Measurements from ENCODE around the gene HOXC9. TPM values are rescaled to one million over a fixed set of nuclear protein-coding genes. Genes with fewer than 3 reads are reported as not detected.

HOXC9 gene
- total RNA-seq, 2 donors from 2014 or later = not detected

GRCh38 chr12:54042970-54043853, 43.3 kb downstream of the HOXC9 start:
- DNase-seq (no peak), ATAC-seq (no peak)
- intact Hi-C loops (cut with DNase I) = no loop called here

DNA sequence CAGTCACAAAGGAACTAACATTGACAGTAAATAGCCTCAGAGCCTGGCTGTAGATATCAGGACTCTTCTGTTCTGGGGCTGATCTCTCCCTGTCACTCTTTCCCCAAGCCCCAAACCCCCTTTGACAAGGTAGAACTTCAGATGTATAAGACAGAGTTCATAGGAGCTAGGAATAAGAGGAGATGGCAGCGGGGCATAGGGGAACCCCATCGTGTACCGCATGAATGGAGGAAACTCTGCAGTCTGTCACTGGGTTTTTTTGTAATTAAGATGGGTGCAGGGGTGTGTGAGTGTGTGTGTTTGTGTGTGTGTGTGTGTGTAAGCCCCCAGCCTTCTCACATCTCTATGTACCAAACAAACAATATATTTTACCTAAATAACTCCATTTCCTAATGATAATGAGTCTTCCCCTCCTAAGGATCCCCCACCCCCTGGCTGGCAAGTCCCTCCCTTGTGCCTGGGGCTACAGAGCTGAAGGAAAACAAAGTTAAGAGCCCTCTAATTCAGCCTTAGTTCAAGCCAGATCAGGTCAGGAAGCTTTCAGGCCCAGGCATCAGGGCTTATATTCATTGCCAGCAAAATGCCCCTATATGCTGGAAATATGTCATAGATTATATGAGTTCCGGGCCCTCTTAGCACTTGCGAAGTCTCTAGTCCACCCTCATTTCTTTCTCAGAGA, 44.6 kb downstream of the HOXC9 start:
- no peak for ATAC-seq
- intact Hi-C loops (cut with DNase I) = no loop called here

DNA sequence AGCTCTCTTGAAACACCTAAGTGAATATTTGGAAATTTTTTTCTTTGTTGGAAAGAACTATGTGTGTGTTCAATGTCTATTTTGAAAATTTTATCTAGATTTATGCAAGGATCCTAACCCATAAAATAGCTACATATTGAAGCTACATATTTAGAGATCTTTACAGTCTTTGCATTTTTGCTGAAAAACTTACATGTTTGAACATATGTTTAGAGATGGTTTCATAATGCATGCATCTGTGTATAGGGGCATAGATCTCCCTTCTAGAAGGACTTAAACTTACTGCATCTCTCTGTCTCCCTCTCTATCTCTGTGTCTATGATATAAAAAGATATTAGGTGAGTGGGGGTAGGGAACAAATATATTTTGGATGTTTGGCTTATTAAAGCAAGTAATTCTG, 45.4 kb downstream of the HOXC9 start:
- DNase-seq (no peak), ATAC-seq (no peak)
- intact Hi-C loops (cut with DNase I) = no loop called here

More for the DNA sequence above, 44.6 kb downstream of the HOXC9 start:
- no peak for DNase-seq

GRCh38 chr12:54045868-54046521, 46.0 kb downstream of the HOXC9 start:
- DNase-seq (no peak), ATAC-seq (no peak)
- intact Hi-C loops (cut with DNase I) = no loop called here

DNA sequence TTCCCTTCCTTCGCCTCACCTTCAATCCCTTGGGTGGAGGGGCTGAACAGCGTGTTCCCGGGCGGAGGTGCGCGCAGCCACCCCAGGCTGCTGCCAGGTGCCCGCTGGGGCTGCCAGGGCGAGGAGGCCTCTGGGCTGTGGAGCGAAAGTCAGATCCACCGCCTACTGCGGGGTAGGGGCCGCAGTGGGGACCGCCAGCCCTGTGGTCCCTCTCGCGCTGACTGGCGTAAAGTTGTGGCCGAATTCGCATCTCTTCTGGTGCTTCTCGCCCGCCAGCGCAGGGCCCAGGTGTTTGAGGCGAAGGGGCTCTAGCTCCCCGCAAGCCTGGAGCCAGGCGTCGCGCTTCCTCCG, 46.8 kb downstream of the HOXC9 start:
- no peak for DNase-seq
- intact Hi-C loops (cut with DNase I) = no loop called here
- ATAC-seq = no peak

GRCh38 chr12:54047160-54047963, 47.4 kb downstream of the HOXC9 start:
- intact Hi-C loops (cut with DNase I) = no loop called here
- ATAC-seq = peak in 1 of 2 donors; percentile 8
- DNase-seq = no peak

DNA sequence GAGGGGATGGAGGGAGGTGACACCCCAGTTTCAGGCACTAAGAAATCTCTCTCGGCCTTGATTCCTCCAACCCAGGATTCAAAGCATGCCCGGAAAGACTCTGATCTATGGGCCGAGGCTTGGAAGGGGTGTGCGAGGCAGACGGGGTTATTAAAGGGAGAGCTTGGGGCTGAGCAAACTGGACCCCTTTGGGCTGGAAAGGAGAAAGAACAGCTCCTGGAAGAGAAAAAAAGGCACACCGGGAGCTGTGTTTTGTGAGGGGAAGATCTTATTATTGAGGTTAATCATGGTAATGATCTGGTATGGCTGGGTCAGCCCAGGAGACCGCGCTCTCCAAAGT, 48.0 kb downstream of the HOXC9 start:
- no peak for ATAC-seq
- intact Hi-C loops (cut with DNase I) = no loop called here
- no peak for DNase-seq

DNA sequence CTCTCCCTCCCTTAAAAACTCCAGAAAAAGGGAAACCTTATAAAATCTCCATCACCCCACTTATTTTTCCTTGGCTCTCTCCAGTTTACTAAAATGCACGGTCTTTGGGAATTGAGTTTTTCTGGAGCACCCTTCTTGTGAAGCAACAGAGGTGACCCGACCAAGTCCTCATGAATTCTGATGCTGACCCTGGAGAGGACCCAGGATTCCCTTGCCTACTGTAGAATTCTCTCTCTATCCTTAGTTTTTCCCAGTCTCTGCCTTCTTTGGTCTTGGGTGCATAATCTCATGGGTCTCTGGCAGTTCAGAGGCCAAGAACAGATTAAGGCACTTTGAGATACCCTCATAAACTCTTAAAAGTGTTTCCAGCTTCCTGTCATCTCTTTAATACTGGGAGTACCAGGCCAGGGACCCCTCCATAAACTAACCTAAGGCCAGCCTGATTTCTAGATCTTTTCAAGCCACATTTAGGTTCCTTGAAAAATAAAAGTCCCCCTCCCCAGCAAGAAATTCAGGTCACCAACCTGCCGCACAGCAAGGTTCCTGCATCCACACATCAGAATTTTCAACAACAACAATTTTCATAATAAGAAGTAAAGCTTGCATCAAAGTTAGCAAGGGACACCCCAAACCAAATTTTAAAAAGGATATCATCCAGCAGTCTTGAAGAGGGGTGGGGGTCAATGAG, 48.6 kb downstream of the HOXC9 start:
- ATAC-seq (no peak), DNase-seq (no peak)
- intact Hi-C loops (cut with DNase I) = no loop called here

- intact Hi-C loops (cut with DNase I) = no loop called here
- DNase-seq (no peak), ATAC-seq (no peak)
Observed at GRCh38 chr12:54049108-54049507, 49.1 kb downstream of the HOXC9 start.

DNA sequence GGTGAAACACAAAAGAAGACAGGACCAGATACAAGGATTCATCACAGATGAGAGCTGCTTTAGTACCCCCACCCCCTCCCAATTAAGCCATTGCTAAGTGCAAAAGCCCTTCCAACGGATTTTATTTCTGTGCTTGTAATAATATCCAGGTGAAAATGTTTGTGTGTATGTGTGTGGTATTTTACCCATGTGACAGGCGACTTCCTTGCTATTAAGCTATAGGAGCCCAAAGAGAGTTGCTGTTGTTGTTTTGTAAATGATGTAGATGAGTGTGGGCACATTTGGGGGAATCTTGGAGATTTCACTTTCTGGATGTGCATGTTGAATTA, 50.5 kb downstream of the HOXC9 start:
- no peak for DNase-seq
- ATAC-seq = no peak
- intact Hi-C loops (cut with DNase I) = no loop called here

- ATAC-seq = no peak
- no peak for DNase-seq
- intact Hi-C loops (cut with DNase I) = no loop called here
Observed at GRCh38 chr12:54051026-54051842, 51.3 kb downstream of the HOXC9 start.

DNA sequence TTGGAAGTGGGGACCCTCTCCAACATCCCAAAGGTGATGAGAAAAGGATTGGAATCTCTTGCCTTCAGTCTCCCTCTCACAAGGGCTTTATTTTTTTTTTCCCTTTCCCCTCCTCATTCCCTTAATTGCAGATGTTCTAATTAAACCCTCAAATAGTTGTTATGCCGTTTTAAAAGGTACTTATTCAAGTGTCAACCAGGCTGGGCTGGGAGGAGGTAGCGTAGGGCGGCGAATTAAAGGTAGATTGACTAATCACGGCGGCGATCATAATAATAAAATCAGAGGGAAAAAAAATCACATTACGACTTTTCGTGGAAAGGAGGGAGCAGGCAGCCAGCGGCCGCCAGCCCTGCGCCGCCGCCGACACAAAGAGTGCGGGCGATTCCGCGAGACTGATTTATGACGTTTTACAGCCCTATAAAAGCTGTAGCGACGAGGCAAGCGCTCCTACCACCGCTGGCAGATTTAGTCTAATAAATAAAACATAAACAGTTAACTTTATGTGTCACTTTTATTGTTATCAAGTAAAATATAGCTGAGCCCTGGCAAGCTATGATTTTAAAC, 52.0 kb downstream of the HOXC9 start:
- ATAC-seq (no peak), DNase-seq (no peak)
- intact Hi-C loops (cut with DNase I) = no loop called here

- no peak for ATAC-seq
- DNase-seq = no peak
- intact Hi-C loops (cut with DNase I) = no loop called here
Observed at GRCh38 chr12:54052438-54053002, 52.6 kb downstream of the HOXC9 start.

Small RNA genes lying within 50 kb of the gene (microRNA-seq; reads per million reads assigned to microRNA genes)
- 0.60 to 8.2 reads per million in 2 donors for gene MIR196A2
- 2.4 to 2.7 reads per million in 2 donors for gene MIR615

Other genes with a start within 250 kb of the HOXC9 start
- gene CISTR, start 248.2 kb upstream of the HOXC9 start, total RNA-seq = 1 to 10 TPM; 1.4 to 1.9 TPM
- gene HOXC13, start 61.3 kb upstream of the HOXC9 start, total RNA-seq = not detected
- not detected for gene HOXC12, start 45.3 kb upstream of the HOXC9 start, total RNA-seq
- not detected for gene HOXC11, start 27.0 kb upstream of the HOXC9 start, total RNA-seq
- not detected for gene HOTAIR, start 25.2 kb upstream of the HOXC9 start, total RNA-seq
- not detected for gene HOXC10, start 15.0 kb upstream of the HOXC9 start, total RNA-seq
- gene HOXC8, start 8.8 kb downstream of the HOXC9 start, total RNA-seq = not detected
- gene HOXC6, start 28.3 kb downstream of the HOXC9 start, total RNA-seq = under 1 TPM in 1 of 2 donors, not detected in 1; 0.50 TPM
- not detected for gene HOXC5, start 32.9 kb downstream of the HOXC9 start, total RNA-seq
- under 1 TPM; 0.16 to 0.35 TPM for gene HOXC4, start 53.7 kb downstream of the HOXC9 start, total RNA-seq
- gene SMUG1, start 188.8 kb downstream of the HOXC9 start, total RNA-seq = 10 to 100 TPM; 17.9 to 18.0 TPM

All from left cardiac atrium (tissue), 4 donors.